GM18861 (cell line): ENCODE data around the gene RUNX3.

Experiments used
- ATAC-seq: cut with Tn5 transposase; IDR thresholded peaks from one replicate; pipeline ENCODE4 v1.9.1; 2021; ENCODE audit not compliant: unreplicated experiment

RUNX3 gene

GRCh38 chr1:24866211-24867083 is 63.6 kb downstream of the RUNX3 start:
- no peak for ATAC-seq

- no peak for ATAC-seq
Measured at GRCh38 chr1:24865587-24865986, 64.5 kb downstream of the RUNX3 start.

DNA sequence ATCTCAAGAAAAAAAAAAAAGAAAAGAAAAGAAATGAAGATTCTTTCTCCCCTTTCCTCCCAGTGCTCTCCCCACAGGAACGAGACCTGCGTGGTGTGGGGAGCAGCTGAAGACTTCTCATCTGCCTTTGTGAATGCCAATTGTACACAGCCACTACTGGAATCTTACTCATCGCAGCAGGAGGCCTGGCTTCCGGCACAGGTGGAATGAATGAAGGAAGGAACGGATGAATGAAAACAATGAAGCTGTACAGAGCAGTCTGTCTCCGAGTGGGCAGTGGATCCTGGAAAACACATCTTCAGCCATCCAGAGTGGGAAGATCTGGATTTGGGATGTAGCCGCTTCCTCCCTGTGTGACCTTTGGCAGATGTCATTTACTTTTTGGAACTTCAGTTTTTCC is 64.9 kb downstream of the RUNX3 start:
- ATAC-seq: no peak

DNA sequence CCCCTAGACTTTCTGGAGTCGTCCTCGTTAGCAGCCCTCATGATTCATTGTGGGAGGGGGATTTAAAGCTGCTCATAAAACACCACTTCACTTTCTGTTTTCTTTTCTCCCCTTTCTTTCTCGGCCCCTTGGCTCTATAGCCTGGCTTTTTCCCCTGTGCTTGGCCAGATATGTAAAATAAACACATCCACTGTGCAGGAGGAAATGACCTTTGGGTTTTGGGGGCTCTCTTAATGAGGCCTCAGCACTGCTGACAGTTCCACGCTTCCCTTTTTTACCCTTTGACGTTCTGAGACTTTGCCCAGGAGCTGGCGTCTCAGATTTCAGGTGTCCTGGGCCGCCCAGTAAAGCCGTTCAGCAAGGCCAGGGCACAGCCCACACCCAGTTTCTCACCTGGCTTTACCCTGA is 65.7 kb downstream of the RUNX3 start:
- ATAC-seq: no peak

DNA sequence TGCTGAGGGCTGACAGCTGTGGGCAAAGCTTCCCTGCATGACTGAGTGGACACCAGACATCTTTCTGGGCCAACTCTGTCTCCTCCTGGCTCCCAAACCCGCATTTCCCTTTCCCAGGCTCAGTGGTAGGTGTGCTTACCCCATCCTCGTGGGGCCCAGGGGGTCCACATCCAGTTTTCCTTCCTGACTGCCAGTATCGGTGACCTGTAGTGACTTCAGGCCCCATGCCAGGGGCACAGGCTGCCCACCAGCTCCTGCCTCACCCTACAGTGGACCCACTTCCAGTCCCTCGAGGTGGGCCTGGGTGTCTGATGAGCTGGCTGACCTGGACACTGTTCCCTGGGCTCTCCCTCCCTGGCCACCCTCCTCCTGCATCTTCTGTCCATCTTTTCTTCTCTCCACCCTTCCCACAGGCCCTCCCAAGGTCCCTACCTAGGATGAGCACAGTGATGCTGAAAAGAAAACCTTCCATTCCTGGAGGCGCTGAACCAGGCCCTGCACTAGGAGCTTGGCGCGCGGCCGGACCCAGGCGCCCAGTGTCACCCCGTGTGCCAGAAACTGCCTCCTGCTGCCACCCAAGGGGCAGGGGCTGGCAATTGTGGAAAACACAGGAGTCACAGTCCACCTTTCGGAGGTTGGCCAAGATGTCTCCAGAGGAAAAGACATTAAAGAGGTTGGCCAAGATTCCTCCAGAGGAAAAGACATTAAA is 67.1 kb downstream of the RUNX3 start:
- ATAC-seq: no peak

GRCh38 chr1:24861821-24862727 is 68.0 kb downstream of the RUNX3 start:
- ATAC-seq: no peak

DNA sequence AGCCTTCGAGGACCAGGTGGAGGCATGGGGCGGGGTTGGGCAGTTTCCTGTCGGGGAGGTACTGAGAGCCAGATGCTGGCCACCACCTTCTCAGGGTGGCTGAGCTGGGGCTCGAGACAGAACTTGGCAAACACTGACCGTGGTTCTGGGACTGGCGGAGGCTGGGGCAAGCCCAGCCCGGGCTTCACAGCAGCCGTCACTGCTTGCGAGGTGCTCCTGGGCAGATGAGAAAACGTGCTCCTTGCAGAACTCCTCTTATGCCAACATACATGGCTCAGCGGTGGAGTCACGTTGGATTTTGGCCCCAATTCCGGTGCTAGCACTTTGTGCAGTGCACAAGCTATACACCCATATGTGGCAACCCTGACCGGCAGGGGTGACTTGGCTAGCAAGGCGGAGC is 69.2 kb downstream of the RUNX3 start:
- ATAC-seq: no peak

- ATAC-seq: no peak
Measured at GRCh38 chr1:24859063-24860010, 70.7 kb downstream of the RUNX3 start.

DNA sequence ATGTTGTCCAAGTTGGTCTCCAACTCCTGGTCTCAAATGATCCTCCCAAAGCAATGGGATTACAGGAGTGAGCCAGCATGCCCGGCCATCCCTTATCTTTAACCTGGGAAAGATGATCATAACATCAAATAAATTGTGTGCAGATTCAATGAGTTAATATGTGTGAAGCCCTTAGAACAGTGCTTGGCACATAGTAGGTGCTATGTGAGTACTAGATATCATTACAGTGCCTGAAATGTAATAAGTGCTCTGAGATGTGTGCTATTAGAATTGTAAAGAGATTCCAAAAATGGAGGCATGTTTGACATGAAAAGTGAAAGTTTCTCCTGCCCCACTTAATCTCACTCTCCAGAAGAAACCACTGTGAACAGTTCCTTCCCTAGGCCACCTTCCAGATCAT is 71.8 kb downstream of the RUNX3 start:
- ATAC-seq: no peak

GRCh38 chr1:24857507-24858133 is 72.5 kb downstream of the RUNX3 start:
- no peak for ATAC-seq

DNA sequence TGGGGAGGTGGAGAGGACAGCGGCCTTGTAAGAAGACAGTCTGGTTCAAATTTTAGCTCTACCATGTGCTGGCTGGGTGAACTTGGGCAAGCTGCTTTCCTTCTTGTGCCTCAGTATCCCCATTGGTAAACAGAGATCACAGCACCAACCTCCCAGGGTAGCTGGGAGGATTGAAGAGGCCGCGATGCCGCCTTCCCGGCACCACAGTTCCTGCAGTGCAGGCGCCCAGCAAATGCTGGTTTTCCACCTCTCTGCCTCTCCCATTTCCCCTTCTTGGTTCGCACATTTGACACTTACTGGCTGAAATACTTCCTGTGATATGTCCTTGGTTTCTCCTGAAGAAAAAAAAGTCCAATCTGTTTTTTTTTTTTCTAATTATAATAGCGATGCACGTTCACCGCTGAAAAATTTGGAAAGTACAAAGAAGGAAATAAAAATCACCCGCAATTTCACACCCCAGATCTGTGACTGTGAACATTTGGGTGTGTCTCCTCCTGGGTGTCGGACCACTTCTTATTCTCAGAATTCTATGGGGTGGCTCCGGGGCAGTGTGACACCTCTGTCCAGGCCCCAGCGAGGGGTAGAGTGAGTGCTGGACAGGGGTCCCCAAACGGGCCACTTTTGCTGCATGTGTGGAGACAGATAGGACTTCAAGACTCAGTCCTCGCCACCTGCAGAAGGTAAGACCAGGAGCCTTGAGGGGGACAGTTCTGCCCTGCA is 73.1 kb downstream of the RUNX3 start:
- no peak for ATAC-seq

- ATAC-seq: no peak
Measured at GRCh38 chr1:24855474-24855873, 74.6 kb downstream of the RUNX3 start.

DNA sequence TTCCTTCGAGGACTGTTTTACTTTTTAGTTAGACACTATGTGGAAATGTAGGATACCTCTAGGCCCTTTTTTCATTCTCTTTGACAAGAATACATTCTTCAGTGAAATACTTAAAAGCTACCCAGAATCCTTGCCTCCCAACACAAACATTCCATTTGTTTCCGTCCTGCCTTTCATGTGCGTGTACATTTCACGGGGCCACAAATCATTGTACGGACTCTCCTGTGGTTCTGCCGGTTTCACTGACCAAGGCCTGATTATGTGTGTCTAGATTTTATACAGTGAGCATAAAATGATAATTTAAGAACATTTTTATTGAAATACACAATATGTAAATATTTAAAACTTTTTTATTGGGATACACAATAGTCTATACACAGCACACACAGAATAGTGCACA is 76.4 kb downstream of the RUNX3 start:
- no peak for ATAC-seq

DNA sequence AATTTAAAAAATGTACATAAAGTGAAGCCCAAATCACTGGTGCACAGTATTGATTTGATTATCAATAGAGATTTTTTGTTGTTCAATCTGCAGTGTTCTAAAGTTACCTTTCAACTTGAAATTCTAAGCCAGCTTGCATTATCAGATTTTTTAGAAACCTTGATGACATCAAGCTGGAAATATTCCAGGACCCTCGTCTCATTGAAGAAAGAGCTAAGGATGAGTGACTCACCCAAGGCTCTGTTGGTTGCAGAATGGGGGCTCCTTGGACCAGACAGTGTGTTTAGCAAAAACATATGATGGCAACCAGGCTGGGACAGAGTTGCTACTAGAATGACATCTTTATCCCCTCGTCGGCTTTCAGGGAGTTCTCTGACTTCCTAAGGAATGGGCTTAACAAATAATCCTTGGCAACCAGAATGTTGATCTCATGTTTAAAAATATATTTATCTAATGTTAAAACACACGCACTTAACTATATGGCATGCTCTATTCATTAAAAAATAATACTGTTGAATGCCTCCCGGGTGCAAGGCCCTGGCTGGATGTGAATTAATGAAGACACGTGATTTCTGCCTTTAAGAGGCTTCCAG is 79.7 kb downstream of the RUNX3 start:
- ATAC-seq: no peak

GRCh38 chr1:24849672-24850295 is 80.3 kb downstream of the RUNX3 start:
- no peak for ATAC-seq
